Subcutaneous abdominal adipose tissue (tissue), 5 donors: ENCODE measurements around the gene LRRC7.

Experiments used
- H3K27ac ChIP-seq: one replicate; pipeline ENCODE4 v1.7.0; 2013; ENCODE audit warnings: low read depth, mild to moderate bottlenecking, inconsistent platforms, low read length, moderate library complexity
- H3K27me3 ChIP-seq, 5 donors: one replicate each; pipeline ENCODE4 v1.7.0; 2013; ENCODE audit warnings: low read length in 5 of 5, inconsistent platforms in 1 of 5; ENCODE audit not compliant: control insufficient read depth in 5 of 5, insufficient read depth in 4 of 5
- H3K36me3 ChIP-seq, 5 donors: one replicate each; pipeline ENCODE4 v1.7.0; 2013; ENCODE audit warnings: low read length in 5 of 5; ENCODE audit not compliant: control insufficient read depth in 5 of 5, insufficient read depth in 5 of 5
- H3K4me1 ChIP-seq, 5 donors: one replicate each; pipeline ENCODE4 v1.7.0; 2013; ENCODE audit warnings: low read length in 5 of 5, mild to moderate bottlenecking in 3 of 5, moderate library complexity in 1 of 5; ENCODE audit not compliant: control insufficient read depth in 5 of 5, insufficient read depth in 5 of 5
- H3K4me3 ChIP-seq, 5 donors: one replicate each; pipeline ENCODE4 v1.7.0; 2013; ENCODE audit warnings: low read length in 5 of 5, low read depth in 1 of 5
- H3K9ac ChIP-seq, 5 donors: one replicate each; pipeline ENCODE4 v1.7.0; 2013; ENCODE audit warnings: low read length in 5 of 5, mild to moderate bottlenecking in 4 of 5, moderate library complexity in 3 of 5
- H3K9me3 ChIP-seq, 5 donors: one replicate each; pipeline ENCODE4 v1.7.0; 2013; ENCODE audit warnings: low read length in 5 of 5; ENCODE audit not compliant: control insufficient read depth in 5 of 5
- donor health status: healthy.
- donor health status: healthy.
- donor health status: healthy.
- donor health status: healthy.
- donor health status: healthy.

The LRRC7 gene

GRCh38 chr1:69645477-69645876 lies 77.8 kb downstream of the LRRC7 start:
- Histone ChIP-seq H3K9ac (no peak overlapping the region), H3K4me3 (no peak overlapping the region), H3K4me1 (no peaks in the 10 kb centered on the region), H3K9me3 (no peaks in the 10 kb centered on the region), H3K27ac (no peak overlapping the region), H3K36me3 (no peaks in the 10 kb centered on the region), H3K27me3 (no peaks in the 10 kb centered on the region)

GRCh38 chr1:69648486-69648885 lies 80.8 kb downstream of the LRRC7 start:
- Histone ChIP-seq H3K27me3 (no peaks in the 10 kb centered on the region), H3K27ac (no peak overlapping the region), H3K9ac (no peak overlapping the region), H3K4me1 (no peaks in the 10 kb centered on the region), H3K36me3 (no peaks in the 10 kb centered on the region), H3K9me3 (no peaks in the 10 kb centered on the region), H3K4me3 (no peak overlapping the region)

GRCh38 chr1:69649383-69649990 lies 81.8 kb downstream of the LRRC7 start:
- Histone ChIP-seq H3K9me3 (no peaks in the 10 kb centered on the region), H3K9ac (no peak overlapping the region), H3K27me3 (no peaks in the 10 kb centered on the region), H3K4me1 (no peaks in the 10 kb centered on the region), H3K4me3 (no peak overlapping the region), H3K36me3 (no peaks in the 10 kb centered on the region), H3K27ac (no peak overlapping the region)

- Histone ChIP-seq H3K27me3 (no peaks in the 10 kb centered on the region), H3K27ac (no peak overlapping the region), H3K4me3 (no peak overlapping the region), H3K9me3 (no peaks in the 10 kb centered on the region), H3K4me1 (no peaks in the 10 kb centered on the region), H3K36me3 (no peaks in the 10 kb centered on the region), H3K9ac (no peak overlapping the region)
Measured at GRCh38 chr1:69650779-69651178, 83.1 kb downstream of the LRRC7 start.

- H3K9ac ChIP-seq, result no peak overlapping the region
- H3K9me3 ChIP-seq, result no peaks in the 10 kb centered on the region
- no peaks in the 10 kb centered on the region for H3K36me3 ChIP-seq
Measured at GRCh38 chr1:69651656-69652055, 83.9 kb downstream of the LRRC7 start.

GRCh38 chr1:69657971-69658370 lies 90.2 kb downstream of the LRRC7 start:
- H3K4me3 ChIP-seq, result no peak overlapping the region

More at GRCh38 chr1:69651656-69652055, 83.9 kb downstream of the LRRC7 start:
- Histone ChIP-seq H3K4me1 (no peaks in the 10 kb centered on the region), H3K4me3 (no peak overlapping the region), H3K27ac (no peak overlapping the region), H3K27me3 (no peaks in the 10 kb centered on the region)

GRCh38 chr1:69661686-69662085 lies 94.0 kb downstream of the LRRC7 start:
- Histone ChIP-seq H3K4me1 (no peaks in the 10 kb centered on the region), H3K27ac (no peak overlapping the region), H3K9me3 (no peaks in the 10 kb centered on the region), H3K4me3 (no peak overlapping the region), H3K9ac (no peak overlapping the region), H3K36me3 (no peaks in the 10 kb centered on the region), H3K27me3 (no peaks in the 10 kb centered on the region)

More at GRCh38 chr1:69657971-69658370, 90.2 kb downstream of the LRRC7 start:
- no peaks in the 10 kb centered on the region for H3K27me3 ChIP-seq
- no peaks in the 10 kb centered on the region for H3K9me3 ChIP-seq
- H3K36me3 ChIP-seq, result no peaks in the 10 kb centered on the region
- no peak overlapping the region for H3K27ac ChIP-seq
- no peaks in the 10 kb centered on the region for H3K4me1 ChIP-seq
- no peak overlapping the region for H3K9ac ChIP-seq

- Histone ChIP-seq H3K27me3 (no peaks in the 10 kb centered on the region), H3K36me3 (no peaks in the 10 kb centered on the region), H3K9me3 (no peaks in the 10 kb centered on the region), H3K9ac (no peak overlapping the region), H3K4me3 (no peak overlapping the region), H3K4me1 (no peaks in the 10 kb centered on the region), H3K27ac (no peak overlapping the region)
Measured at GRCh38 chr1:69662321-69662720, 94.6 kb downstream of the LRRC7 start.

- Histone ChIP-seq H3K27ac (no peak overlapping the region), H3K36me3 (no peaks in the 10 kb centered on the region)
Measured at GRCh38 chr1:69671363-69672010, 103.8 kb downstream of the LRRC7 start.

GRCh38 chr1:69673321-69673720 lies 105.6 kb downstream of the LRRC7 start:
- Histone ChIP-seq H3K4me1 (no peaks in the 10 kb centered on the region), H3K4me3 (no peak overlapping the region), H3K9me3 (peaks cover 0 to 4% (median 3%) of the 10 kb centered on the region in 5 donors), H3K36me3 (no peaks in the 10 kb centered on the region), H3K27ac (no peak overlapping the region), H3K9ac (no peak overlapping the region), H3K27me3 (no peaks in the 10 kb centered on the region)

More at GRCh38 chr1:69671363-69672010, 103.8 kb downstream of the LRRC7 start:
- Histone ChIP-seq H3K4me3 (no peak overlapping the region), H3K9me3 (peaks cover 0 to 6% (median 3%) of the 10 kb centered on the region in 5 donors), H3K9ac (no peak overlapping the region), H3K27me3 (no peaks in the 10 kb centered on the region), H3K4me1 (no peaks in the 10 kb centered on the region)
